Endothelial cell of umbilical vein (primary cell): Measurements from ENCODE around the gene NPS.

Source experiments
- FOS ChIP-seq: IDR thresholded peaks from 2 replicates; pipeline ENCODE4 v1.6.1; 2011; ENCODE audit warnings: mild to moderate bottlenecking, low read length, moderate library complexity, borderline replicate concordance; ENCODE audit not compliant: insufficient read depth
- POLR2AphosphoS5 ChIP-seq: IDR thresholded peaks from 2 replicates; pipeline ENCODE4 v1.6.1; 2012; ENCODE audit warnings: low read depth, mild to moderate bottlenecking, control low read depth, low read length, moderate library complexity; ENCODE audit not compliant: insufficient read depth
- TF ChIP-seq, protein P1 (sequence below), 2 donors: IDR thresholded peaks; 1 replicate in 1 of 2; 2 replicates in 1 of 2; pipeline ENCODE4 v1.5.1; 2011; ENCODE audit warnings: low read length in 2 of 2, mild to moderate bottlenecking in 2 of 2, moderate library complexity in 2 of 2, control low read depth in 1 of 2, inconsistent platforms in 1 of 2, low read depth in 1 of 2; ENCODE audit not compliant: insufficient read depth in 1 of 2; ENCODE audit errors: extremely low read depth in 1 of 2

DNA sequence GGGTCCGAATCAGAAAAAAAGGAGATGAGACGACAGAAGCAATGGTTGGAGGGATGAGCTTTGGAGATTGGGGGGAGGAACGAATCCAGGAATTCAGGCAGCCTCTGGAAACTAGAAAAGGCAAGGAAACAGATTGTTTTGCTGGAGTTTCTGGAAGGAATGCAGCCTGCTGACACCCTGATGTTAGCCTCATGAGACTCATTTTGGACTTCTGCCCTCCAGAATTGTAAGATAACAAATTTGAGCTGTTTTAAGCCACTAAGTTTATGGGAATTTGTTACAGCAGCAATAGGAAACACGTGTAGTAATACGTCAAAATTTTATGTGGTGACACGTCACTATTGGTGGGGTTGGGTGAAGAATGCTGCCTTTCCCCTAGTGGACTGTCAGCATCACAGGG, 25.6 kb upstream of the NPS start:
- TF ChIP-seq FOS (no peak), POLR2AphosphoS5 (no peak)
- TF ChIP-seq, protein P1, sequence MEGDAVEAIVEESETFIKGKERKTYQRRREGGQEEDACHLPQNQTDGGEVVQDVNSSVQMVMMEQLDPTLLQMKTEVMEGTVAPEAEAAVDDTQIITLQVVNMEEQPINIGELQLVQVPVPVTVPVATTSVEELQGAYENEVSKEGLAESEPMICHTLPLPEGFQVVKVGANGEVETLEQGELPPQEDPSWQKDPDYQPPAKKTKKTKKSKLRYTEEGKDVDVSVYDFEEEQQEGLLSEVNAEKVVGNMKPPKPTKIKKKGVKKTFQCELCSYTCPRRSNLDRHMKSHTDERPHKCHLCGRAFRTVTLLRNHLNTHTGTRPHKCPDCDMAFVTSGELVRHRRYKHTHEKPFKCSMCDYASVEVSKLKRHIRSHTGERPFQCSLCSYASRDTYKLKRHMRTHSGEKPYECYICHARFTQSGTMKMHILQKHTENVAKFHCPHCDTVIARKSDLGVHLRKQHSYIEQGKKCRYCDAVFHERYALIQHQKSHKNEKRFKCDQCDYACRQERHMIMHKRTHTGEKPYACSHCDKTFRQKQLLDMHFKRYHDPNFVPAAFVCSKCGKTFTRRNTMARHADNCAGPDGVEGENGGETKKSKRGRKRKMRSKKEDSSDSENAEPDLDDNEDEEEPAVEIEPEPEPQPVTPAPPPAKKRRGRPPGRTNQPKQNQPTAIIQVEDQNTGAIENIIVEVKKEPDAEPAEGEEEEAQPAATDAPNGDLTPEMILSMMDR (IDR thresholded peaks at IDR 0.05; ENCODE audit: extremely low read depth in 1 of 2, insufficient read depth in 1 of 2, low read depth in 1 of 2, low read length in 2 of 2) = no peak
